Activated naive CD4-positive, alpha-beta T cell treated with anti-CD3 and anti-CD28 coated beads, Interleukin-2, amount 10 ng/mL, durations not matched to agents 7 days and 5 days (primary cell): Measurements from ENCODE around the gene ZNF469.

ENCODE experiments used
- CTCF ChIA-PET: fragments of 350-600 bp; sonication (Branson Sonifier 250); formaldehyde crosslinking; loops from one replicate; lab custom pipeline; 2021; ENCODE audit warnings: antibody characterized with exemption; lab: Charles Lee
- DNase-seq: peaks from one replicate; pipeline ENCODE4 v3.0.0-alpha.2; 2020
- H3K27ac Mint-ChIP-seq: one replicate; pipeline ENCODE4 v1.8.0; 2021; ENCODE audit warnings: mild to moderate bottlenecking, moderate library complexity, mixed read lengths
- H3K27me3 Mint-ChIP-seq: one replicate; pipeline ENCODE4 v1.8.0; 2021; ENCODE audit warnings: mild to moderate bottlenecking, mixed read lengths
- H3K36me3 Mint-ChIP-seq: one replicate; pipeline ENCODE4 v1.8.0; 2021; ENCODE audit warnings: mixed read lengths
- H3K4me1 Mint-ChIP-seq: one replicate; pipeline ENCODE4 v1.8.0; 2021; ENCODE audit warnings: mixed read lengths
- H3K4me3 Mint-ChIP-seq: one replicate; pipeline ENCODE4 v1.8.0; 2021; ENCODE audit warnings: mild to moderate bottlenecking, moderate library complexity, mixed read lengths
- H3K9me3 Mint-ChIP-seq: one replicate; pipeline ENCODE4 v1.8.0; 2021; ENCODE audit warnings: mixed read lengths

Gene ZNF469

GRCh38 chr16:88382491-88383400 lies at the start of gene ZNF469:
TSS of gene ZNF469 (plus strand) at chr16:88382959. CDS start at chr16:88427471, 44,512 bp downstream.
- Mint-ChIP-seq H3K4me1 (peaks cover 4% of the 10 kb centered on the region), H3K36me3 (no peaks in the 10 kb centered on the region), H3K27me3 (peaks cover 33% of the 10 kb centered on the region), H3K27ac (no peak within 1 kb of the TSS), H3K9me3 (no peaks in the 10 kb centered on the region), H3K4me3 (no peak within 1 kb of the TSS)
- DNase-seq = no peak
- CTCF ChIA-PET = no interaction called here

GRCh38 chr16:88333848-88334777 lies 48.6 kb upstream of the ZNF469 start:
- no peak for DNase-seq
- CTCF ChIA-PET = no interaction called here
- Mint-ChIP-seq H3K27me3 (peaks cover 12% of the 10 kb centered on the region), H3K27ac (no peak overlapping the region), H3K4me1 (no peaks in the 10 kb centered on the region), H3K4me3 (no peak overlapping the region), H3K9me3 (peaks cover 23% of the 10 kb centered on the region), H3K36me3 (no peaks in the 10 kb centered on the region)

- H3K27me3 Mint-ChIP-seq = peaks cover 12% of the 10 kb centered on the region
- CTCF ChIA-PET = no interaction called here
- no peak overlapping the region for H3K27ac Mint-ChIP-seq
- H3K4me1 Mint-ChIP-seq = no peaks in the 10 kb centered on the region
- H3K9me3 Mint-ChIP-seq = peaks cover 23% of the 10 kb centered on the region
- H3K4me3 Mint-ChIP-seq = no peak overlapping the region
- DNase-seq = no peak
- H3K36me3 Mint-ChIP-seq = no peaks in the 10 kb centered on the region
Observed at GRCh38 chr16:88334778-88335720, 47.7 kb upstream of the ZNF469 start.

- DNase-seq = no peak
- Mint-ChIP-seq H3K4me3 (no peak overlapping the region), H3K36me3 (no peaks in the 10 kb centered on the region), H3K9me3 (peaks cover 23% of the 10 kb centered on the region), H3K27ac (no peak overlapping the region), H3K27me3 (peaks cover 12% of the 10 kb centered on the region), H3K4me1 (no peaks in the 10 kb centered on the region)
- CTCF ChIA-PET = no interaction called here
Observed at GRCh38 chr16:88337021-88337420, 45.7 kb upstream of the ZNF469 start.

- no peak for DNase-seq
- H3K27ac Mint-ChIP-seq = no peak overlapping the region
- H3K36me3 Mint-ChIP-seq = no peaks in the 10 kb centered on the region
- H3K4me1 Mint-ChIP-seq = no peaks in the 10 kb centered on the region
- H3K4me3 Mint-ChIP-seq = no peak overlapping the region
- H3K9me3 Mint-ChIP-seq = peaks cover 23% of the 10 kb centered on the region
- CTCF ChIA-PET = no interaction called here
- H3K27me3 Mint-ChIP-seq = peaks cover 12% of the 10 kb centered on the region
Observed at GRCh38 chr16:88337538-88337937, 45.2 kb upstream of the ZNF469 start.

- H3K27ac Mint-ChIP-seq = no peak overlapping the region
- no peak overlapping the region for H3K4me3 Mint-ChIP-seq
- H3K4me1 Mint-ChIP-seq = no peaks in the 10 kb centered on the region
- CTCF ChIA-PET = no interaction called here
- DNase-seq = no peak
- H3K36me3 Mint-ChIP-seq = no peaks in the 10 kb centered on the region
- H3K27me3 Mint-ChIP-seq = peaks cover 12% of the 10 kb centered on the region
- peaks cover 23% of the 10 kb centered on the region for H3K9me3 Mint-ChIP-seq
Observed at GRCh38 chr16:88338111-88338510, 44.6 kb upstream of the ZNF469 start.

- Mint-ChIP-seq H3K4me3 (no peak overlapping the region), H3K27ac (no peak overlapping the region), H3K27me3 (peaks cover 7% of the 10 kb centered on the region), H3K4me1 (no peaks in the 10 kb centered on the region), H3K36me3 (no peaks in the 10 kb centered on the region), H3K9me3 (peaks cover 20% of the 10 kb centered on the region)
- CTCF ChIA-PET = no interaction called here
- no peak for DNase-seq
Observed at GRCh38 chr16:88338896-88339295, 43.9 kb upstream of the ZNF469 start.

- Mint-ChIP-seq H3K27me3 (no peaks in the 10 kb centered on the region), H3K9me3 (peaks cover 16% of the 10 kb centered on the region), H3K4me1 (no peaks in the 10 kb centered on the region), H3K27ac (no peak overlapping the region), H3K4me3 (no peak overlapping the region), H3K36me3 (no peaks in the 10 kb centered on the region)
- no peak for DNase-seq
- CTCF ChIA-PET = no interaction called here
Observed at GRCh38 chr16:88339930-88340754, 42.6 kb upstream of the ZNF469 start.

GRCh38 chr16:88340755-88341150 lies 42.0 kb upstream of the ZNF469 start:
- no peak overlapping the region for H3K27ac Mint-ChIP-seq
- peaks cover 15% of the 10 kb centered on the region for H3K9me3 Mint-ChIP-seq
- no peaks in the 10 kb centered on the region for H3K27me3 Mint-ChIP-seq
- no peaks in the 10 kb centered on the region for H3K4me1 Mint-ChIP-seq
- H3K4me3 Mint-ChIP-seq = no peak overlapping the region
- H3K36me3 Mint-ChIP-seq = no peaks in the 10 kb centered on the region
- CTCF ChIA-PET = no interaction called here
- DNase-seq = no peak

GRCh38 chr16:88341551-88342290 lies 41.0 kb upstream of the ZNF469 start:
- DNase-seq = no peak
- CTCF ChIA-PET = no interaction called here
- Mint-ChIP-seq H3K4me1 (no peaks in the 10 kb centered on the region), H3K27ac (no peak overlapping the region), H3K9me3 (peaks cover 5% of the 10 kb centered on the region), H3K4me3 (no peak overlapping the region), H3K27me3 (no peaks in the 10 kb centered on the region), H3K36me3 (no peaks in the 10 kb centered on the region)

GRCh38 chr16:88342491-88342890 lies 40.3 kb upstream of the ZNF469 start:
- no peak overlapping the region for H3K4me3 Mint-ChIP-seq
- H3K9me3 Mint-ChIP-seq = no peaks in the 10 kb centered on the region
- no peak overlapping the region for H3K27ac Mint-ChIP-seq
- H3K4me1 Mint-ChIP-seq = no peaks in the 10 kb centered on the region
- CTCF ChIA-PET = no interaction called here
- H3K27me3 Mint-ChIP-seq = peaks cover 3% of the 10 kb centered on the region
- no peak for DNase-seq
- no peaks in the 10 kb centered on the region for H3K36me3 Mint-ChIP-seq

GRCh38 chr16:88343271-88343791 lies 39.4 kb upstream of the ZNF469 start:
- H3K4me1 Mint-ChIP-seq = peaks cover 5% of the 10 kb centered on the region
- no peaks in the 10 kb centered on the region for H3K9me3 Mint-ChIP-seq
- no peak for DNase-seq
- CTCF ChIA-PET = no interaction called here
- no peak overlapping the region for H3K27ac Mint-ChIP-seq
- no peaks in the 10 kb centered on the region for H3K36me3 Mint-ChIP-seq
- peaks cover 4% of the 10 kb centered on the region for H3K27me3 Mint-ChIP-seq
- no peak overlapping the region for H3K4me3 Mint-ChIP-seq
